Keratinocyte (primary cell): ENCODE data around the gene RCOR3. TPM values are rescaled to one million over a fixed set of nuclear protein-coding genes. Genes with fewer than 3 reads are reported as not detected.

Experiments used
- DNase-seq: peaks from one replicate; pipeline ENCODE4 v3.0.0-alpha.2; 2011; ENCODE audit warnings: low read depth, missing footprints, low spot score
- FAIRE-seq: peaks from 2 replicates; lab custom pipeline; 2011; peaks lifted over from hg19 to GRCh38; lab: Jason Lieb, UNC
- H2AFZ ChIP-seq: 2 replicates; pipeline ENCODE4 v1.6.0; 2012; ENCODE audit warnings: low read length, control low read depth, inconsistent platforms; ENCODE audit not compliant: control insufficient read depth
- H3K27ac ChIP-seq: 2 replicates; pipeline ENCODE4 v1.5.1; 2011; ENCODE audit warnings: low read length; ENCODE audit not compliant: control insufficient read depth, insufficient read depth
- H3K27me3 ChIP-seq: 3 replicates; pipeline ENCODE4 v1.6.0; 2011; ENCODE audit warnings: low read length; ENCODE audit not compliant: control insufficient read depth, insufficient read depth; ENCODE audit errors: extremely low read depth
- H3K36me3 ChIP-seq, 2 experiments: 2 replicates in 1 of 2; 3 replicates in 1 of 2; pipeline ENCODE4 v1.5.1; 2011; ENCODE audit warnings: low read length in 2 of 2, mild to moderate bottlenecking in 1 of 2; ENCODE audit not compliant: control insufficient read depth in 2 of 2, insufficient read depth in 2 of 2; ENCODE audit errors: extremely low read depth in 1 of 2
- H3K4me1 ChIP-seq: 3 replicates; pipeline ENCODE4 v1.5.1; 2011; ENCODE audit warnings: low read length; ENCODE audit not compliant: control insufficient read depth, insufficient read depth; ENCODE audit errors: extremely low read depth
- H3K4me2 ChIP-seq: 3 replicates; pipeline ENCODE4 v1.6.0; 2011; ENCODE audit warnings: low read depth, low read length; ENCODE audit not compliant: control insufficient read depth, insufficient read depth; ENCODE audit errors: extremely low read depth
- H3K4me3 ChIP-seq, 3 experiments: fragments of 200-600 bp in 1 of 3; sonication (generic) in 1 of 3; 2 replicates in 2 of 3; 3 replicates in 1 of 3; pipeline ENCODE4 v1.5.1; 2011 to 2016; ENCODE audit warnings: low read length in 3 of 3, mild to moderate bottlenecking in 3 of 3, control low read depth in 2 of 3, inconsistent platforms in 1 of 3, low read depth in 1 of 3, mixed read lengths in 1 of 3, mixed run types in 1 of 3, moderate library complexity in 1 of 3; ENCODE audit not compliant: control insufficient read depth in 2 of 3, insufficient read depth in 2 of 3; ENCODE audit errors: extremely low read depth in 1 of 3
- H3K79me2 ChIP-seq: 2 replicates; pipeline ENCODE4 v1.6.0; 2012; ENCODE audit warnings: low read length; ENCODE audit not compliant: control insufficient read depth, insufficient read depth
- H3K9ac ChIP-seq: 3 replicates; pipeline ENCODE4 v1.6.0; 2011; ENCODE audit warnings: low read length; ENCODE audit not compliant: control insufficient read depth, insufficient read depth; ENCODE audit errors: extremely low read depth
- H3K9me1 ChIP-seq: 3 replicates; pipeline ENCODE4 v1.6.0; 2011; ENCODE audit warnings: low read length; ENCODE audit not compliant: control insufficient read depth, insufficient read depth; ENCODE audit errors: extremely low read depth
- H3K9me3 ChIP-seq: 2 replicates; pipeline ENCODE4 v1.5.1; 2012; ENCODE audit warnings: low read depth, low read length; ENCODE audit not compliant: control insufficient read depth
- H4K20me1 ChIP-seq: 3 replicates; pipeline ENCODE4 v1.6.0; 2011; ENCODE audit warnings: low read length; ENCODE audit not compliant: control insufficient read depth, insufficient read depth; ENCODE audit errors: extremely low read depth
- EZH2 ChIP-seq: IDR thresholded peaks from one replicate; pipeline ENCODE4 v1.6.1; 2012; ENCODE audit warnings: inconsistent platforms, mild to moderate bottlenecking, low read length, moderate library complexity
- dilution Hi-C: fragments of 300-500 bp; cut with MboI; formaldehyde crosslinking; loops from one replicate; pipeline ENCODE4 v1.7.0; 2020; ENCODE audit warnings: low sequenced_read_pairs; ENCODE audit not compliant: extremely low pct_ligation_motif_present
- polyA plus RNA-seq, 5 experiments: library from polyadenylated mRNA; depleted of rRNA in 3 of 5; stranded (reverse) in 3 of 5; stranded (forward) in 1 of 5; unstranded in 1 of 5; fragments of >200 nt; gene quantifications; 1 replicate in 1 of 5; 2 replicates in 3 of 5; 3 replicates in 1 of 5; pipeline versions ENCODE4 v1.2.1 to v1.2.3, GENCODE V29; 2011 to 2012; ENCODE audit warnings: missing spikeins in 2 of 5, low read depth in 1 of 5, low replicate concordance in 1 of 5
- TF ChIP-seq, protein P1 (sequence below), 3 experiments: IDR thresholded peaks in 1 of 3; conservative IDR thresholded peaks in 1 of 3; optimal IDR thresholded peaks in 1 of 3; 2 replicates in 2 of 3; 3 replicates in 1 of 3; pipeline versions ENCODE3 to v1.5.1; 2011; ENCODE audit warnings: low read length in 3 of 3, mild to moderate bottlenecking in 3 of 3, moderate library complexity in 2 of 3, control low read depth in 1 of 3, inconsistent platforms in 1 of 3; ENCODE audit not compliant: insufficient read depth in 2 of 3; ENCODE audit errors: extremely low read depth in 1 of 3

RCOR3 gene
- polyA plus RNA-seq, 1 donor (not counting 4 experiments of a cell fraction or from before 2014, with no cell fraction given), result 35.7 TPM

DNA sequence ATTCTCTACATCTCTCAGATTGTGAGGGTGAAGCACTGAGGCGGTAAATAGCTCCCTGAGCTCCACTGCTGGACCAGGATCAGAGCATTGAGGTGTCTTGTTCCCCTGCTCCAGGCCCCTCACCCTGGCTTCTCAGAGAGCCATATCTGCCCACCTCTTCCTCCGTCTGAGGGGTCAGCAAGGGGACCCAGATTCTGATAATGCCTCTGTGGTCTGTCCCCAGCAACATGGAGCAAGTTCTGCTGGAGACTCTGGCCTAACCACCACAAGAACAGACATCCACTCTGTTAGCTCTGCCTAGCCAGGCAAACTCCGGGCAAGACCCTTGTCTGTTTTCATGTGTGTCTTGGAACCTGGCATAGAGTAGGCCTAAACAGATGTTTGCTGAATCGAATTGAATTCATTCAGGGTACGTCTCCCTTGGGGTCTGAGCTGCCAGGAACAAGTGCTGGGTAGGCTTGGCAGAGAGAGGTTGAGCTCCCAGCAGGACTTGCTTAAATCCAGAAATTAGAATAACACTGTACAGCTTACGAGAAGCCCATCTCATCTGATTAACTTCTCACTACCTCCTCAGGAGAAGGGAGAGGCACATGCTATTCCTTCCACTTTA lies 69.8 kb downstream of the RCOR3 start:
- H3K9me1 ChIP-seq, result no peaks in the 10 kb centered on the region
- no peak overlapping the region for H3K4me3 ChIP-seq
- H3K4me1 ChIP-seq, result peaks cover 13% of the 10 kb centered on the region
- no peak overlapping the region for H3K4me2 ChIP-seq
- no peaks in the 10 kb centered on the region for H3K36me3 ChIP-seq
- no peaks in the 10 kb centered on the region for H3K9me3 ChIP-seq
- DNase-seq, result no peak
- H2AFZ ChIP-seq, result no peak overlapping the region
- no peaks in the 10 kb centered on the region for H3K79me2 ChIP-seq
- TF ChIP-seq, protein P1, sequence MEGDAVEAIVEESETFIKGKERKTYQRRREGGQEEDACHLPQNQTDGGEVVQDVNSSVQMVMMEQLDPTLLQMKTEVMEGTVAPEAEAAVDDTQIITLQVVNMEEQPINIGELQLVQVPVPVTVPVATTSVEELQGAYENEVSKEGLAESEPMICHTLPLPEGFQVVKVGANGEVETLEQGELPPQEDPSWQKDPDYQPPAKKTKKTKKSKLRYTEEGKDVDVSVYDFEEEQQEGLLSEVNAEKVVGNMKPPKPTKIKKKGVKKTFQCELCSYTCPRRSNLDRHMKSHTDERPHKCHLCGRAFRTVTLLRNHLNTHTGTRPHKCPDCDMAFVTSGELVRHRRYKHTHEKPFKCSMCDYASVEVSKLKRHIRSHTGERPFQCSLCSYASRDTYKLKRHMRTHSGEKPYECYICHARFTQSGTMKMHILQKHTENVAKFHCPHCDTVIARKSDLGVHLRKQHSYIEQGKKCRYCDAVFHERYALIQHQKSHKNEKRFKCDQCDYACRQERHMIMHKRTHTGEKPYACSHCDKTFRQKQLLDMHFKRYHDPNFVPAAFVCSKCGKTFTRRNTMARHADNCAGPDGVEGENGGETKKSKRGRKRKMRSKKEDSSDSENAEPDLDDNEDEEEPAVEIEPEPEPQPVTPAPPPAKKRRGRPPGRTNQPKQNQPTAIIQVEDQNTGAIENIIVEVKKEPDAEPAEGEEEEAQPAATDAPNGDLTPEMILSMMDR (optimal IDR thresholded peaks at IDR 0.05 in 1 of 3, IDR thresholded peaks at IDR 0.05 in 1 of 3, conservative IDR thresholded peaks at IDR 0.05 in 1 of 3; ENCODE audit: extremely low read depth in 1 of 3, insufficient read depth in 2 of 3, low read length in 3 of 3), result no peak
- TF ChIP-seq EZH2, result no peak
- H3K27ac ChIP-seq, result no peak overlapping the region
- H3K9ac ChIP-seq, result no peak overlapping the region
- dilution Hi-C loops, result no loop called here
- FAIRE-seq, result no peak
- H4K20me1 ChIP-seq, result no peaks in the 10 kb centered on the region
- no peaks in the 10 kb centered on the region for H3K27me3 ChIP-seq

DNA sequence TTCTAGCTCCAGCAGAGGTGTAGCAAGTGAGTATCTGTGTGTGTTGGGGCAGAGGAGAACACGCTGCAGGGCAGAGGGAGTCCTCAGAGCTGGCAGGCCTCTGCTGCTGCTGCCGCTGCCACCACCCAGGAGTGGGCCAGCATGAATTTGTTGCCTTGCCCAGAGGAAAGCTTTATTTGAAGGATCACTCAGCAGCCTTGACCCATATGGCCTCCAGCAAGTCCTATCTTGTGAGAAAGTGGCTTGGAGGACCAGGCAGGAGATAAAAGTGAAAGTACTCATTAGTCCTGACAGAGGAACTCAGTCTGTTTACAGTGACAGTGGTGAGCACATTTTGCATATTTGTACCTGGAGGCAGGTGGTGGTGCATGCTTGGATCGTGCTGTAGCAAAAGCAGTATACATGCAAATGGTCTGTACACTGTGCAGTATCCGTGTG lies 70.6 kb downstream of the RCOR3 start:
- Histone ChIP-seq H3K36me3 (no peaks in the 10 kb centered on the region), H3K9me1 (no peaks in the 10 kb centered on the region), H3K9ac (no peak overlapping the region), H3K79me2 (no peaks in the 10 kb centered on the region), H2AFZ (no peak overlapping the region), H3K9me3 (no peaks in the 10 kb centered on the region), H3K4me2 (no peak overlapping the region), H3K4me3 (no peak overlapping the region), H3K4me1 (peaks cover 13% of the 10 kb centered on the region), H3K27ac (no peak overlapping the region), H3K27me3 (no peaks in the 10 kb centered on the region), H4K20me1 (no peaks in the 10 kb centered on the region)
- FAIRE-seq, result no peak
- dilution Hi-C loops, result no loop called here
- no peak for TF ChIP-seq EZH2
- TF ChIP-seq, protein P1 (optimal IDR thresholded peaks at IDR 0.05 in 1 of 3, IDR thresholded peaks at IDR 0.05 in 1 of 3, conservative IDR thresholded peaks at IDR 0.05 in 1 of 3; ENCODE audit: extremely low read depth in 1 of 3, insufficient read depth in 2 of 3, low read length in 3 of 3), result no peak
- DNase-seq, result no peak
